Stimulated activated CD8-positive, alpha-beta memory T cell treated with anti-CD3 and anti-CD28 coated beads, Interleukin-4, amount 100 ng/mL, for 24 hours (primary cell): ENCODE results near the gene PROX1.
"Not testable (repeated sequence)": the region's sequence is repeated elsewhere in the genome, so short reads cannot be mapped to it uniquely, and the experiment has no call there.

Source experiments
- DNase-seq: peaks from one replicate; pipeline ENCODE4 v3.0.0-alpha.2; 2020; ENCODE audit warnings: low read depth

The PROX1 gene

GRCh38 chr1:214074477-214074876, 86.7 kb downstream of the PROX1 start:
- no peak for DNase-seq

GRCh38 chr1:214075305-214075998, 87.7 kb downstream of the PROX1 start:
- no peak for DNase-seq

GRCh38 chr1:214075999-214076707, 88.4 kb downstream of the PROX1 start:
- DNase-seq = no peak

- no peak for DNase-seq
Measured at GRCh38 chr1:214076708-214077065, 88.9 kb downstream of the PROX1 start.

- DNase-seq = no peak
Measured at GRCh38 chr1:214078950-214079349, 91.2 kb downstream of the PROX1 start.

GRCh38 chr1:214085325-214085724, 97.6 kb downstream of the PROX1 start:
- DNase-seq = no peak

- DNase-seq = no peak
Measured at GRCh38 chr1:214086945-214087344, 99.2 kb downstream of the PROX1 start.

- DNase-seq = not testable (repeated sequence)
Measured at GRCh38 chr1:214089003-214089402, 101.2 kb downstream of the PROX1 start.
